Umbilical cord (tissue), 2 donors: Measurements from ENCODE around the gene CD164L2. TPM values are rescaled to one million over a fixed set of nuclear protein-coding genes. Genes with fewer than 3 reads are reported as not detected.
"Not testable (repeated sequence)": the region's sequence is repeated elsewhere in the genome, so short reads cannot be mapped to it uniquely, and the experiment has no call there.

Source experiments
- DNase-seq: peaks from one replicate; pipeline ENCODE4 v3.0.0-alpha.2; 2015; ENCODE audit warnings: low spot score
- total RNA-seq: library from RNA; depleted of rRNA; stranded (reverse); fragments of >200 nt; gene quantifications from one replicate; pipeline ENCODE4 v1.2.3, GENCODE V29; 2014; ENCODE audit warnings: low replicate concordance; ENCODE audit not compliant: insufficient read depth

The CD164L2 gene
- total RNA-seq, result not detected

- no peak for DNase-seq
Observed at GRCh38 chr1:27383039-27383605, at the start of gene CD164L2. Gene CD164L2, minus strand, starts transcription at chr1:27383333. Its CDS starts 94 bp downstream, at chr1:27383239.

GRCh38 chr1:27432725-27433124 is 49.6 kb upstream of the CD164L2 start:
- DNase-seq, result not testable (repeated sequence)

GRCh38 chr1:27431601-27431940 is 48.4 kb upstream of the CD164L2 start:
- DNase-seq, result no peak

- DNase-seq, result peak; percentile 43
Observed at GRCh38 chr1:27430903-27431600, 47.9 kb upstream of the CD164L2 start.

- DNase-seq, result no peak
Observed at GRCh38 chr1:27429029-27429425, 45.9 kb upstream of the CD164L2 start.

- DNase-seq, result peak; percentile 43
Observed at GRCh38 chr1:27428316-27429028, 45.3 kb upstream of the CD164L2 start.

GRCh38 chr1:27427816-27428315 is 44.7 kb upstream of the CD164L2 start:
- no peak for DNase-seq

- DNase-seq, result no peak
Observed at GRCh38 chr1:27427329-27427728, 44.2 kb upstream of the CD164L2 start.

GRCh38 chr1:27423709-27424108 is 40.6 kb upstream of the CD164L2 start:
- no peak for DNase-seq

- DNase-seq, result peak; percentile 85
Observed at GRCh38 chr1:27418326-27419185, 35.4 kb upstream of the CD164L2 start.

GRCh38 chr1:27417713-27418112 is 34.6 kb upstream of the CD164L2 start:
- DNase-seq, result no peak

- no peak for DNase-seq
Observed at GRCh38 chr1:27416387-27417111, 33.4 kb upstream of the CD164L2 start.

GRCh38 chr1:27414091-27414490 is 31.0 kb upstream of the CD164L2 start:
- DNase-seq, result no peak

GRCh38 chr1:27413004-27413403 is 29.9 kb upstream of the CD164L2 start:
- DNase-seq, result no peak

- DNase-seq, result no peak
Observed at GRCh38 chr1:27412502-27412901, 29.4 kb upstream of the CD164L2 start.

- no peak for DNase-seq
Observed at GRCh38 chr1:27410709-27411108, 27.6 kb upstream of the CD164L2 start.

GRCh38 chr1:27409669-27410068 is 26.5 kb upstream of the CD164L2 start:
- DNase-seq, result no peak

GRCh38 chr1:27408151-27408550 is 25.0 kb upstream of the CD164L2 start:
- no peak for DNase-seq

GRCh38 chr1:27406791-27407190 is 23.7 kb upstream of the CD164L2 start:
- DNase-seq, result not testable (repeated sequence)

GRCh38 chr1:27406362-27406680 is 23.2 kb upstream of the CD164L2 start:
- no peak for DNase-seq
